HUES6 (cell line): Measurements from ENCODE around the gene FAM3C.

Experiments
- H3K27ac ChIP-seq: 2 replicates; pipeline ENCODE4 v1.7.0; 2013; ENCODE audit warnings: low read depth, mild to moderate bottlenecking, low read length, inconsistent platforms
- H3K27me3 ChIP-seq: 2 replicates; pipeline ENCODE4 v1.6.1; 2013; ENCODE audit warnings: low read length; ENCODE audit not compliant: control insufficient read depth, insufficient read depth
- H3K36me3 ChIP-seq: 2 replicates; pipeline ENCODE4 v1.6.1; 2013; ENCODE audit warnings: low read length; ENCODE audit not compliant: control insufficient read depth, insufficient read depth
- H3K4me1 ChIP-seq: 2 replicates; pipeline ENCODE4 v1.6.1; 2013; ENCODE audit warnings: low read length; ENCODE audit not compliant: control insufficient read depth, insufficient read depth
- H3K4me3 ChIP-seq: 2 replicates; pipeline ENCODE4 v1.5.1; 2013; ENCODE audit warnings: low read depth, low read length
- H3K9ac ChIP-seq: one replicate; pipeline ENCODE4 v1.6.1; 2013; ENCODE audit warnings: mild to moderate bottlenecking, low read length
- H3K9me3 ChIP-seq: 2 replicates; pipeline ENCODE4 v1.6.1; 2013; ENCODE audit warnings: low read depth, low read length; ENCODE audit not compliant: control insufficient read depth, insufficient read depth

Gene FAM3C

DNA sequence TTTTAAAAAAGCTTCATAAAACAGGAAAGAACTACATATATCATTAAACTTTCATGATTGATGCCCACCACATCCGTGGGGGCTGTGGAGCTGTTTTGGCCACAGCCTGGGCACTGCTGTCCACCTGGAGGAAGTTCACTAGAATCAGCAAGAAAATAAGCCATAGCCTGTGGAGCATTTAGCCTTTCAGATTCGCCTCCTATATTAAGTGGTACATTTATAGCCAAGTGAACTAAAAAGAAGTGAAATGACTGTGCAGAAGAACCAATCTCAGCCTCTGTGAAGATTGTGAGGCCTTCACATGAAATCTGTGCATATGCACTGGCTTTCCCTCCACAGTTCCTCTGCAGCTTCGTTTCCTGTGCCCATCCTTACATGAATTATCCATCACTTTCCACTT lies 43.8 kb downstream of the FAM3C start:
- no peaks in the 10 kb centered on the region for H3K9me3 ChIP-seq
- no peaks in the 10 kb centered on the region for H3K4me1 ChIP-seq
- no peaks in the 10 kb centered on the region for H3K27me3 ChIP-seq
- H3K9ac ChIP-seq = no peak overlapping the region
- H3K36me3 ChIP-seq = peaks cover 47% of the 10 kb centered on the region
- H3K27ac ChIP-seq = no peak overlapping the region
- no peak overlapping the region for H3K4me3 ChIP-seq

GRCh38 chr7:121351682-121352081 lies 44.4 kb downstream of the FAM3C start:
- Histone ChIP-seq H3K36me3 (peaks cover 46% of the 10 kb centered on the region), H3K4me3 (no peak overlapping the region), H3K27ac (no peak overlapping the region), H3K9ac (no peak overlapping the region), H3K9me3 (no peaks in the 10 kb centered on the region), H3K4me1 (no peaks in the 10 kb centered on the region), H3K27me3 (no peaks in the 10 kb centered on the region)

DNA sequence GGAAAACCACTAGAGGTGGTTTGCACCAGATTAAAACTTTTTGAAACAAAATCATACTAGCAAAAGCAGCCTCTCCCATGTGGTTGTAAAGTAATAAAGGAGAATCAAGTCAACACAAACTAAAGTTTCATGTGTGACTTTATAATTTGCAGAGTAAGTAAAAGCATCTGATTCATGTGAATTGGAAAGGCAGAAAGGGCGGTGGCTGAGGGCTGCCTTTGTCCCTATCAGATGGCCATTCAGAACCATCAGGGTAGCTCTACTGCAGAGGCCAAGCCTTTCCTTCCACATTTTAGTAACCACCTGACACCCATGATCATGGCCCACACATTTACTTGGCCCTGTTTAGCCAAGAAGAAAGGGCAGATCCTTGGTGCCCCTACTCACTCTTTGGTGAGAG lies 51.6 kb downstream of the FAM3C start:
- no peaks in the 10 kb centered on the region for H3K9me3 ChIP-seq
- no peaks in the 10 kb centered on the region for H3K4me1 ChIP-seq
- no peak overlapping the region for H3K4me3 ChIP-seq
- peaks cover 13% of the 10 kb centered on the region for H3K36me3 ChIP-seq
- no peak overlapping the region for H3K27ac ChIP-seq
- no peak overlapping the region for H3K9ac ChIP-seq
- H3K27me3 ChIP-seq = no peaks in the 10 kb centered on the region

DNA sequence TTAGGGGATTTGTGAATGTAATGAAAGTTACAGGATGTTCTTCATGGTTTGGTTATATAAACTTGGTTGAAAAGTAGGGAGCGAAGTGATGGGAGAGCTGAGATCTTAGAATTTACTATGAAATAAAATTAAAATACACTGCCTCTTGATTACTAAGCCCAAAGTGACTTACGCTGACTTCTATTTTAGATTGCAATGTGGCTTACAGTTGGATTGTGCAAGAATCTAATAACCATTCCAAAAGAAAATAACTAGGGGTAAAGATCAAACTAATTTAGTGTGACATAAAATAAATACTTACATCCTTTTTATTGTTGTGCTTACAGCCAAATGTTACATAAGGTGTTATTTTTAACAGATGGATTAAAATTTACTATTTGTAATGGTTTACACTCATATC lies 52.0 kb downstream of the FAM3C start:
- H3K4me1 ChIP-seq = no peaks in the 10 kb centered on the region
- no peaks in the 10 kb centered on the region for H3K27me3 ChIP-seq
- no peaks in the 10 kb centered on the region for H3K9me3 ChIP-seq
- H3K27ac ChIP-seq = no peak overlapping the region
- H3K36me3 ChIP-seq = peaks cover 13% of the 10 kb centered on the region
- no peak overlapping the region for H3K4me3 ChIP-seq
- H3K9ac ChIP-seq = no peak overlapping the region

GRCh38 chr7:121343302-121343701 lies 52.8 kb downstream of the FAM3C start:
- no peak overlapping the region for H3K9ac ChIP-seq
- H3K4me1 ChIP-seq = no peaks in the 10 kb centered on the region
- H3K4me3 ChIP-seq = no peak overlapping the region
- no peak overlapping the region for H3K27ac ChIP-seq
- H3K27me3 ChIP-seq = no peaks in the 10 kb centered on the region
- H3K9me3 ChIP-seq = no peaks in the 10 kb centered on the region
- H3K36me3 ChIP-seq = peaks cover 13% of the 10 kb centered on the region

GRCh38 chr7:121342631-121343030 lies 53.5 kb downstream of the FAM3C start:
- Histone ChIP-seq H3K27me3 (no peaks in the 10 kb centered on the region), H3K4me3 (no peak overlapping the region), H3K4me1 (no peaks in the 10 kb centered on the region), H3K9ac (no peak overlapping the region), H3K9me3 (no peaks in the 10 kb centered on the region), H3K36me3 (peaks cover 13% of the 10 kb centered on the region), H3K27ac (no peak overlapping the region)

DNA sequence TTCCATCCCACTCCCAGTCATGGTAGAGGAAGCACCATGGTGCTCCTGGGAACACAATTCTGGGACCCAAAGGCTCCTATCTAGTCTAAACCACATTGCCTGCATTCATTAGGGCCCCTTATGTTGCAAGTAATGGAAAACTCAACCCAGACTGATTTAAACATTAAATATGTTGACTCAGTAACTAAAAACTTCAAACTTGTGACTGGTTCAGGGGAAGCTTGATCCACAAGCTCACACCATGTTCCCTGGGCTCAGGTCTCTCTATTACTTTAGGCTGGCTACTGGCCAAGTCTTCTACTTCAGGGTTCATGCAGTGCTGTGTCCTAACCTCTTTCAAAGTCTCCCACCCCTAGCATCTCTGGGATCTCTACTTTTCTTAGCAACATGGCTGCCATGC lies 54.2 kb downstream of the FAM3C start:
- no peaks in the 10 kb centered on the region for H3K4me1 ChIP-seq
- H3K4me3 ChIP-seq = no peak overlapping the region
- H3K27ac ChIP-seq = no peak overlapping the region
- no peaks in the 10 kb centered on the region for H3K9me3 ChIP-seq
- H3K9ac ChIP-seq = no peak overlapping the region
- H3K36me3 ChIP-seq = peaks cover 9% of the 10 kb centered on the region
- no peaks in the 10 kb centered on the region for H3K27me3 ChIP-seq

- Histone ChIP-seq H3K9ac (no peak overlapping the region), H3K27me3 (no peaks in the 10 kb centered on the region), H3K36me3 (no peaks in the 10 kb centered on the region), H3K9me3 (no peaks in the 10 kb centered on the region), H3K4me1 (no peaks in the 10 kb centered on the region), H3K27ac (no peak overlapping the region), H3K4me3 (no peak overlapping the region)
These were observed 57.0 kb downstream of the FAM3C start for GRCh38 chr7:121339082-121339481.

GRCh38 chr7:121337398-121337797 lies 58.7 kb downstream of the FAM3C start:
- H3K9me3 ChIP-seq = no peaks in the 10 kb centered on the region
- no peak overlapping the region for H3K27ac ChIP-seq
- no peaks in the 10 kb centered on the region for H3K27me3 ChIP-seq
- no peaks in the 10 kb centered on the region for H3K4me1 ChIP-seq
- no peak overlapping the region for H3K9ac ChIP-seq
- H3K4me3 ChIP-seq = no peak overlapping the region
- H3K36me3 ChIP-seq = no peaks in the 10 kb centered on the region

DNA sequence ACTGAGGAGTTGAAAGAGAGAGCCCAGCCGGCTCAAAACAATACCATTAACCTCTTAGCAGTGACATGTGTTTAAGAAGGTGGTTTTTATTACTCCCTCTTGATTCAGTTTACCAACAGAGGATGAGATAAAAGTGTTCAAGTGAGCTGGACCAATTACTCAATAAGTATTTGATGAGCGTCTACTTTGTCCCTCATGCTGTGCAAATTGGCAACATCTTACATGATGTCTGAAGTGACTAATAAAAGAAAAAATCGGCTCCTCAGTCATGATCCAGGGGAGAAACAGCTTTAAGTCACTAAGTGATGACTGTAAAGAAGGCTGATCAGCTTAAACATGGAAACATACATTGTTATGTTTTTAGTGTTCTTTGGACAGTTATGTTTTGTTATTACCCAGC lies 59.5 kb downstream of the FAM3C start:
- Histone ChIP-seq H3K9me3 (no peaks in the 10 kb centered on the region), H3K27me3 (peaks cover 7% of the 10 kb centered on the region), H3K36me3 (no peaks in the 10 kb centered on the region), H3K4me3 (no peak overlapping the region), H3K4me1 (no peaks in the 10 kb centered on the region), H3K9ac (no peak overlapping the region), H3K27ac (no peak overlapping the region)

- no peaks in the 10 kb centered on the region for H3K36me3 ChIP-seq
- H3K9me3 ChIP-seq = no peaks in the 10 kb centered on the region
- no peak overlapping the region for H3K4me3 ChIP-seq
- no peak overlapping the region for H3K27ac ChIP-seq
- H3K4me1 ChIP-seq = no peaks in the 10 kb centered on the region
- peaks cover 22% of the 10 kb centered on the region for H3K27me3 ChIP-seq
- no peak overlapping the region for H3K9ac ChIP-seq
These were observed 61.0 kb downstream of the FAM3C start for GRCh38 chr7:121334875-121335648.
